Left hindlimb (tissue), 1 donor: ENCODE measurements around the gene AP1G2.

Source experiments
- DNase-seq: peaks from one replicate; pipeline ENCODE4 v3.0.0-alpha.2; 2018

The AP1G2 gene

GRCh38 chr14:23513005-23513817, 54.4 kb downstream of the AP1G2 start:
- DNase-seq: no peak

- no peak for DNase-seq
These were observed 55.4 kb downstream of the AP1G2 start for GRCh38 chr14:23512156-23512555.
